Activated CD4-positive, alpha-beta memory T cell treated with anti-CD3 and anti-CD28 coated beads for 36 hours (primary cell): ENCODE results near the gene TAGLN2. TPM values are rescaled to one million over a fixed set of nuclear protein-coding genes. Genes with fewer than 3 reads are reported as not detected.

ENCODE experiments used
- CTCF ChIA-PET: fragments of 350-600 bp; sonication (Branson Sonifier 250); formaldehyde crosslinking; loops from one replicate; lab custom pipeline; 2021; ENCODE audit warnings: antibody characterized with exemption, inconsistent platforms; lab: Charles Lee
- POLR2A ChIA-PET: fragments of 350-600 bp; sonication (Branson Sonifier 250); formaldehyde crosslinking; loops from one replicate; lab custom pipeline; 2021; ENCODE audit warnings: antibody characterized with exemption; lab: Charles Lee
- DNase-seq: peaks from one replicate; pipeline ENCODE4 v3.0.0-alpha.2; 2020
- H3K27ac Mint-ChIP-seq: one replicate; pipeline ENCODE4 v1.8.0; 2021; ENCODE audit warnings: mixed read lengths
- H3K27me3 Mint-ChIP-seq: one replicate; pipeline ENCODE4 v1.8.0; 2021; ENCODE audit warnings: mixed read lengths
- H3K36me3 Mint-ChIP-seq: one replicate; pipeline ENCODE4 v1.8.0; 2021; ENCODE audit warnings: mixed read lengths
- H3K4me1 Mint-ChIP-seq: one replicate; pipeline ENCODE4 v1.8.0; 2021; ENCODE audit warnings: low read depth, mixed read lengths
- H3K4me3 Mint-ChIP-seq: one replicate; pipeline ENCODE4 v1.8.0; 2021; ENCODE audit warnings: mild to moderate bottlenecking, mixed read lengths
- H3K9me3 Mint-ChIP-seq: one replicate; pipeline ENCODE4 v1.8.0; 2021; ENCODE audit warnings: mixed read lengths
- intact Hi-C: fragments of 100-400 bp; cut with micrococcal nuclease; formaldehyde crosslinking; loops from one replicate; pipeline ENCODE4 v1.15.1; 2023
- total RNA-seq, 2 experiments: library from RNA; stranded (reverse); gene quantifications; one replicate each; pipeline ENCODE4 v1.2.3, GENCODE V29; 2021

Gene TAGLN2
- total RNA-seq, 2 experiments from 2014 or later = 597 to 607 TPM

- Mint-ChIP-seq H3K4me1 (peaks cover 6% of the 10 kb centered on the region), H3K27me3 (peaks cover 19% of the 10 kb centered on the region), H3K9me3 (no peaks in the 10 kb centered on the region), H3K4me3 (no peak overlapping the region), H3K27ac (no peak overlapping the region), H3K36me3 (no peaks in the 10 kb centered on the region)
- DNase-seq = no peak
- CTCF ChIA-PET = interaction anchor here (1.0 to 16.2 kb wide), 6 partner anchors 15 to 437 kb away, joined by 3 to 311 read pairs (median 4); partner anchors contain the start of gene TAGLN2
- intact Hi-C loops = no loop called here
- POLR2A ChIA-PET = no interaction called here
Measured at GRCh38 chr1:159939678-159940002, 14.3 kb upstream of the TAGLN2 start.

- DNase-seq = no peak
- ChIA-PET POLR2A (interaction anchor here (1.0 to 1.3 kb wide), 2 partner anchors 14 to 16 kb away, joined by 3 to 4 read pairs; partner anchors contain the start of gene TAGLN2), CTCF (interaction anchor here (1.0 to 16.2 kb wide), 8 partner anchors 14 to 438 kb away, joined by 3 to 311 read pairs (median 4); partner anchors contain the start of gene TAGLN2)
- H3K9me3 Mint-ChIP-seq = no peaks in the 10 kb centered on the region
- no peaks in the 10 kb centered on the region for H3K36me3 Mint-ChIP-seq
- intact Hi-C loops = no loop called here
- H3K27me3 Mint-ChIP-seq = peaks cover 14% of the 10 kb centered on the region
- peaks cover 6% of the 10 kb centered on the region for H3K4me1 Mint-ChIP-seq
- no peak overlapping the region for H3K4me3 Mint-ChIP-seq
- no peak overlapping the region for H3K27ac Mint-ChIP-seq
Measured at GRCh38 chr1:159938905-159939677, 13.8 kb upstream of the TAGLN2 start.

GRCh38 chr1:159938211-159938852 is 13.0 kb upstream of the TAGLN2 start:
- no peak overlapping the region for H3K27ac Mint-ChIP-seq
- intact Hi-C loops = no loop called here
- H3K4me3 Mint-ChIP-seq = no peak overlapping the region
- POLR2A ChIA-PET = interaction anchor here (1.0 to 1.3 kb wide), 2 partner anchors 13 to 15 kb away, joined by 3 to 4 read pairs; partner anchors contain the start of gene TAGLN2
- CTCF ChIA-PET = interaction anchor here (1.8 to 16.2 kb wide), 4 partner anchors 13 to 147 kb away, joined by 4 to 311 read pairs (median 8); partner anchors contain the start of gene TAGLN2
- no peaks in the 10 kb centered on the region for H3K36me3 Mint-ChIP-seq
- peak; percentile 29 for DNase-seq
- H3K4me1 Mint-ChIP-seq = peaks cover 6% of the 10 kb centered on the region
- H3K9me3 Mint-ChIP-seq = no peaks in the 10 kb centered on the region
- peaks cover 9% of the 10 kb centered on the region for H3K27me3 Mint-ChIP-seq

GRCh38 chr1:159937054-159937750 is 11.9 kb upstream of the TAGLN2 start:
- peaks cover 3% of the 10 kb centered on the region for H3K27me3 Mint-ChIP-seq
- CTCF ChIA-PET = interaction anchor here (1.8 to 16.2 kb wide), 4 partner anchors 12 to 148 kb away, joined by 4 to 311 read pairs (median 6); partner anchors contain the start of gene TAGLN2
- POLR2A ChIA-PET = no interaction called here

GRCh38 chr1:159936273-159936904 is 11.1 kb upstream of the TAGLN2 start:
- DNase-seq = peak; percentile 90
- no peaks in the 10 kb centered on the region for H3K9me3 Mint-ChIP-seq
- CTCF ChIA-PET = interaction anchor here (0.8 to 16.2 kb wide), 11 partner anchors 10 to 142 kb away, joined by 3 to 311 read pairs (median 3); partner anchors contain the start of genes PIGM and TAGLN2
- intact Hi-C loops = loop anchor here (1.0 to 2.0 kb wide), 2 partner anchors 71 to 142 kb away; no protein-coding TSS in a partner anchor
- H3K4me1 Mint-ChIP-seq = peaks cover 6% of the 10 kb centered on the region
- no peak overlapping the region for H3K4me3 Mint-ChIP-seq
- POLR2A ChIA-PET = no interaction called here
- no peak overlapping the region for H3K27ac Mint-ChIP-seq
- no peaks in the 10 kb centered on the region for H3K36me3 Mint-ChIP-seq
- H3K27me3 Mint-ChIP-seq = no peaks in the 10 kb centered on the region

More at GRCh38 chr1:159937054-159937750, 11.9 kb upstream of the TAGLN2 start:
- H3K36me3 Mint-ChIP-seq = no peaks in the 10 kb centered on the region
- no peak for DNase-seq
- H3K4me3 Mint-ChIP-seq = no peak overlapping the region
- H3K4me1 Mint-ChIP-seq = peaks cover 6% of the 10 kb centered on the region
- no peaks in the 10 kb centered on the region for H3K9me3 Mint-ChIP-seq
- H3K27ac Mint-ChIP-seq = no peak overlapping the region
- intact Hi-C loops = loop anchor here (2.0 kb wide), 1 partner anchor 142 kb away; no protein-coding TSS in a partner anchor

- Mint-ChIP-seq H3K9me3 (no peaks in the 10 kb centered on the region), H3K27ac (no peak overlapping the region), H3K4me3 (no peak overlapping the region), H3K36me3 (no peaks in the 10 kb centered on the region), H3K4me1 (peaks cover 6% of the 10 kb centered on the region), H3K27me3 (no peaks in the 10 kb centered on the region)
- intact Hi-C loops = loop anchor here (1.0 to 2.0 kb wide), 2 partner anchors 72 to 143 kb away; no protein-coding TSS in a partner anchor
- no peak for DNase-seq
- CTCF ChIA-PET = interaction anchor here (0.8 to 16.2 kb wide), 12 partner anchors 10 to 142 kb away, joined by 3 to 311 read pairs (median 4); partner anchors contain the start of genes PIGM and TAGLN2
- POLR2A ChIA-PET = no interaction called here
Measured at GRCh38 chr1:159935719-159936272, 10.5 kb upstream of the TAGLN2 start.

GRCh38 chr1:159935305-159935704 is 10.0 kb upstream of the TAGLN2 start:
- no peak overlapping the region for H3K27ac Mint-ChIP-seq
- no peak for DNase-seq
- intact Hi-C loops = no loop called here
- peaks cover 6% of the 10 kb centered on the region for H3K4me1 Mint-ChIP-seq
- H3K27me3 Mint-ChIP-seq = no peaks in the 10 kb centered on the region
- POLR2A ChIA-PET = no interaction called here
- no peaks in the 10 kb centered on the region for H3K9me3 Mint-ChIP-seq
- no peaks in the 10 kb centered on the region for H3K36me3 Mint-ChIP-seq
- CTCF ChIA-PET = interaction anchor here (0.7 to 16.2 kb wide), 12 partner anchors 10 to 143 kb away, joined by 3 to 311 read pairs (median 4); partner anchors contain the start of genes PIGM, SLAMF9 and TAGLN2
- no peak overlapping the region for H3K4me3 Mint-ChIP-seq

- Mint-ChIP-seq H3K27me3 (no peaks in the 10 kb centered on the region), H3K4me3 (no peak overlapping the region), H3K9me3 (no peaks in the 10 kb centered on the region), H3K27ac (no peak overlapping the region), H3K4me1 (peaks cover 6% of the 10 kb centered on the region), H3K36me3 (no peaks in the 10 kb centered on the region)
- ChIA-PET POLR2A (no interaction called here), CTCF (interaction anchor here (0.7 to 16.2 kb wide), 9 partner anchors 9 to 144 kb away, joined by 3 to 311 read pairs (median 4); partner anchors contain the start of genes SLAMF9 and TAGLN2)
- no peak for DNase-seq
- intact Hi-C loops = no loop called here
Measured at GRCh38 chr1:159934136-159935039, 9.1 kb upstream of the TAGLN2 start.

- POLR2A ChIA-PET = no interaction called here
- no peaks in the 10 kb centered on the region for H3K27me3 Mint-ChIP-seq
- DNase-seq = no peak
Measured at GRCh38 chr1:159933347-159933746, 8.0 kb upstream of the TAGLN2 start.

More at GRCh38 chr1:159933347-159933746, 8.0 kb upstream of the TAGLN2 start:
- peaks cover 5% of the 10 kb centered on the region for H3K4me1 Mint-ChIP-seq
- CTCF ChIA-PET = interaction anchor here (1.1 to 16.2 kb wide), 5 partner anchors 8 to 145 kb away, joined by 3 to 311 read pairs (median 4); no protein-coding TSS in a partner anchor
- H3K4me3 Mint-ChIP-seq = no peak overlapping the region
- no peak overlapping the region for H3K27ac Mint-ChIP-seq
- intact Hi-C loops = no loop called here
- no peaks in the 10 kb centered on the region for H3K36me3 Mint-ChIP-seq
- H3K9me3 Mint-ChIP-seq = no peaks in the 10 kb centered on the region
